ENCODE measurements around the gene ARHGEF19.

The ARHGEF19 gene

GRCh38 chr1:16244650-16245285 is 32.3 kb upstream of the ARHGEF19 start:
- no peak for DNase-seq (ENCODE audit: low read depth in 2 of 2, low spot score in 1 of 2)

DNA sequence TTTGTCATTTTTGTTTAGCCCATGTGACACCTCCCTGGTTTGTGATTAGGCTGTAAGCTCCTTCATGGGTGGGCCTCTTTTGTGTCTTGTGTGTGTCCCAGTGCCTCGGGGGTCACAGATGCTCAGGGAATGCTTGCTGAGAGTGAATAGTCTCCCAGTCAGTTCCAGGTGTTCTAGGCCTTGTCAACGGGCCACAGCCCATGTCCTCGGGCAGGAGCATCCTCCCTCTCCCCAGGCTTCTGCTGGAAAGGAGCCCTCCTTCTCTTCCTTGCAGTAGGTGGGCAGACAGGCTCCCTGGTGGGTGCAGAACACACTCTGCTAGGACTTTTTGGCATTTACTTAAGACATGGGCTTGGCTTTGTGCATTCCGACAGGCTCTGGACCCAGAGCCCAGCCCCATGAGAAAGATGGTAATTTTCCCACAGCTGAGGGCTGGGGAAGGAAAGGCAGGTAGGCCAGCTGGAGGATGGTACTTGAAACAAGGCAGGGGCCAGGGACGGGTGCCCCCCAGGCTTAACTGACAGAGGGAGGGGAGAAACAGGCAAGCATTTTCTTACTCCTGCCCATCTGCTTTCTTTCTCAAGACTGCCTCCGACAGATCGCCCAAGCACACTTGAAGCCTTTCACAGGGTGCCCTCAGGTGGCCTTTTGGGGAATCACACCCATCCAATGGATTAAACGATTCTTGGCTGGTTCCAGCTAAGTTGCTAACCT is 31.6 kb upstream of the ARHGEF19 start:
- DNase-seq (ENCODE audit: low read depth in 2 of 2, low spot score in 1 of 2): peak; percentile 49 to 59

- no peak for DNase-seq (ENCODE audit: low read depth in 2 of 2, low spot score in 1 of 2)
These were observed 30.8 kb upstream of the ARHGEF19 start for GRCh38 chr1:16243215-16243610.

GRCh38 chr1:16242556-16243214 is 30.2 kb upstream of the ARHGEF19 start:
- no peak for DNase-seq (ENCODE audit: low read depth in 2 of 2, low spot score in 1 of 2)

DNA sequence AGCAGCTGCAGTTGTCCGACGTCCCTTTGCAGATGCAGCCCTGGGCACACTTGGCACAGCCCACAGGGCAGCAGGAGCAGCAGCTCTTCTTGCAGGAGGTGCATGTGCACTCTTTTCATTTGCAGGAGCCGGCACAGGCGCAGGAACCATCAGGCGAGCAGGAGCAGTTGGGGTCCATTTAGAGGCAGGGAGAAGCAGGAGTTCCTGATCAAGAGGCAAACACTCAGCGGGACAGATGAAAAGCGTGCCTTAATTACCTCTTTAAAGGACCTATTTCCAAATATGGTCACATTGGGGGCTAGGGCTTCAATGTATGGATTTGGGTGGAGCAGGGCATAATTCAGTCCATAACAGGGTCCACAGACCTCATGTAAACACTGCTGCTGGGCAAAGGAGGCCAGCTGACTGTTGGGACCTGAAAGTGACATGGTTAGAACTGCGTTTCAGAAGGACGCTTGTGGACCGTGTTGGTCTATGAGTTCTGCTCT is 28.8 kb upstream of the ARHGEF19 start:
- no peak for DNase-seq (ENCODE audit: low read depth in 2 of 2, low spot score in 1 of 2)

DNA sequence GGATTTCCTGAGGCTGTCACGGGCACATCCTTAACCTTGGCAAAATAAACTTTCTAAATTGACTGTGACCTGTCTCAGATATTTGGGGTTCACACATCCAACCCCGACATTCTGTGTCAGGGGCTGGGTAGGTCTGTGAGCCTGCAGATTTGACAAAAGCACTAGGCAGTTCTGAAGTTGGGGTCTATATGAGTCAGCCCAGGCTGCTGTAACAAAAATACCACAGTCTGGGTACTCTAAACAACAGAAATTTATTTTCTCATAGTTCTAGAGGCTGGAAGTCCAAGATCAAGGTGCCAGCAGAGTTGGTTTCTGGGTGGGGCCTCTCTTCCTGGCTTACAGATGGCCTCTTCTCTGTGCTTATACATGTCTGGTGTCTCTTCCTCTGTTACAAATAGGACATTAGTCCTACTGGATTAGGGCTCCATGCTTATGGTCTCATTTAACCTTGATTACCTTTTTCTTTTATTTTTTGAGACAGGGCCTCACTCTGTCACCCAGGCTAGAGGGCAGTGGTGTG is 27.6 kb upstream of the ARHGEF19 start:
- no peak for DNase-seq (ENCODE audit: low read depth in 2 of 2, low spot score in 1 of 2)

DNA sequence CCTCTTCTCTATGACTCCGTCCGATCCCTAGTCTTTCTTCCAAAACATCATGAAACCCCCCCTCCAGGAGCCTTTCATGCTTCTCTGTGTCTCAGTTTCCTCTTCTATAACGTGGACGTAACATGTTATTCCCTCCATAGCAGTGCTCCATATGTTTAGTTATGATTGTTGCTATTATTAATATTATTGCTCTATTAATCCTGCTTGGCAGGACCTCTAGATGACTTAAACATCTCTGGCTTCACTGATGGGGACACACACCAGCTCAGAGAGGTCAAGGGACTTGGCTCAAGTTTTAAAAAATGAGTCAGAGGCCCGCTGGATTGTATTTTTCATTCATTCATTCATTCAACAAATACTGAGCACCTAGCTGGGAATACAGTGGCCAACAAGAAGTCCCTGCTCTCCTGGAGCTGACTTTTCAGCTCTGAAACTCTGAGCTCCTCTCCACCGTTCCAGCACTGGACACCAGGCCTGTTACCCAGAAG is 24.9 kb upstream of the ARHGEF19 start:
- DNase-seq (ENCODE audit: low read depth in 2 of 2, low spot score in 1 of 2): no peak

- peak; percentile 92 to 93 for DNase-seq (ENCODE audit: low read depth in 2 of 2, low spot score in 1 of 2)
These were observed 24.3 kb upstream of the ARHGEF19 start, which contains the start of gene CPLANE2 for GRCh38 chr1:16236511-16237342. CPLANE2 (minus strand) TSS chr1:16237183; CDS start chr1:16236742, 441 bp downstream.

GRCh38 chr1:16235944-16236510 is 23.6 kb upstream of the ARHGEF19 start:
- peak; percentile 15 to 22 for DNase-seq (ENCODE audit: low read depth in 2 of 2, low spot score in 1 of 2)

- DNase-seq (ENCODE audit: low read depth in 2 of 2, low spot score in 1 of 2): no peak
These were observed 22.9 kb upstream of the ARHGEF19 start for GRCh38 chr1:16235347-16235746.

- no peak for DNase-seq (ENCODE audit: low read depth in 2 of 2, low spot score in 1 of 2)
These were observed 21.0 kb upstream of the ARHGEF19 start for GRCh38 chr1:16233431-16233830.

DNA sequence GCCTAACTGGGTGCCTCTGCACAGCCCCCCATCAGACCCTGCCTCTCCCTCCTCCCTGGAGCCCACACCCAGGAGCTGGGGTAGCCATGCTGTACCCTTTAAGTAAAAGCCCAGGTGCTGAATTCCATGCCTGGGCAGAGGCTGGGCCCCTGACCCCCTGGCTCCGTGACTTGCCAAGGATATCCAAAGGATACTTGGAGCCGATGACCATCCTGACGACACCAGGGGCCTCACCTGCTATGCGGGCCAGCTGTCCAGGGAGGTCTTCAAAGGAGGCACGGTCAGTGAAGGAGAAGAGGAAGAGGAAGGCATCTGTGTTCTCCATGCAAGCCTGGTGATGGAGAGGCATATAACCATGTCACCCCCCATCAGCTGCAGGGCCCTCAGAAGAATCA is 19.9 kb upstream of the ARHGEF19 start:
- DNase-seq (ENCODE audit: low read depth in 2 of 2, low spot score in 1 of 2): no peak

- DNase-seq (ENCODE audit: low read depth in 2 of 2, low spot score in 1 of 2): no peak
These were observed 19.2 kb upstream of the ARHGEF19 start for GRCh38 chr1:16231331-16232315.

DNA sequence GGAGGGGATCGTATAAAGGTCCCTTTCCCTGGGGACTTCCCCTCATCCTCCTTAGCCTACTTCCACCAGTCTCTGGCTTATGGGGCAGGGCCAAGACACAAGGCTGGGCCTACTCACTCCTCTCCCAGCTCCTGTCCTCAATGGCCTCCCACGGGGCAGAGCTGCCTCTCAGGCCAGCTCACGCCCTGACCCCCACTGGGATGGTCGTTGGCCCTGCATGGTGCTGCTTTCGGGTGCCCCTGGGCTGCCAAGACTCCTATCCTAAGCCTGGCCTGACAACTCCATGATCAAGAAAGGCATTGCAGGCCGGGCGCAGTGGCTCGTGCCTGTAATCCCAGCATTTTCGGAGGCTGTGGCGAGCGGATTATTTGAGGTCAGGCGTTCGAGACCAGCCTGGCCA is 18.3 kb upstream of the ARHGEF19 start:
- no peak for DNase-seq (ENCODE audit: low read depth in 2 of 2, low spot score in 1 of 2)

GRCh38 chr1:16229976-16230740 is 17.7 kb upstream of the ARHGEF19 start:
- DNase-seq (ENCODE audit: low read depth in 2 of 2, low spot score in 1 of 2): no peak

DNA sequence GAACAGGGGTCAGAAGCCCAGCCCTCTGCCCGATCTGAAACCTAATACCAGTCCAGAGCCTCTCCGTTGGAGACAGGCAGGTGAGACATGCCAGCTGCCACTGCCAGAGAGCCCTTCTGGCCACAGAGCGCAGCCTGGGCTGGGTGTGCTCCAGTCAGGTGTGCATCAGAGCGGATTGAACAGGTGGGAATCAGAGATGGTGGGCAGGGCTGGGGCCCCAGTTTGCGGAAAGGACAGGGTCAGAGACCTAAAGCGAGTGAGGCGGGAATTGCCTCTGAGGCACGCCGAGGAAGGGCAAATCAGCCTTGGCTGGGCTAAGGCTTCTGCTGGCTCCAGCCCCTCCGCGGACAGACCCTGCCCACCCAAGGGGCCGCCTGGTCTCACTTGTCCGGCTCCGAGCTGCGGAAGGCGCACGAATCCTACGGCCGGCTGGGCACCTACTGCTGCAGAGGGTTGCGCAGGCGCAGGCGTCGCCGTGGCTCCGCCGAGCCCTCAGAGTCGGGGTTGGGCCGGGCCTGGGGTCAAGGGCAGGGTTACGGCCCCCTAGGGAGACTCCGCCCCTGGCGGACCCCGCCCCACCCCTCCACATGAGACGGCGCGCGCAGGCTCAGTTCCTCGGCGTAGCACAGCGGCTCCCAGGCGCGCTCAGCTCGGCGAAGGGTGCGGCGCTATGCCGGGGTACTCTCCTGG is 14.2 kb upstream of the ARHGEF19 start:
- DNase-seq (ENCODE audit: low read depth in 2 of 2, low spot score in 1 of 2): no peak

DNA sequence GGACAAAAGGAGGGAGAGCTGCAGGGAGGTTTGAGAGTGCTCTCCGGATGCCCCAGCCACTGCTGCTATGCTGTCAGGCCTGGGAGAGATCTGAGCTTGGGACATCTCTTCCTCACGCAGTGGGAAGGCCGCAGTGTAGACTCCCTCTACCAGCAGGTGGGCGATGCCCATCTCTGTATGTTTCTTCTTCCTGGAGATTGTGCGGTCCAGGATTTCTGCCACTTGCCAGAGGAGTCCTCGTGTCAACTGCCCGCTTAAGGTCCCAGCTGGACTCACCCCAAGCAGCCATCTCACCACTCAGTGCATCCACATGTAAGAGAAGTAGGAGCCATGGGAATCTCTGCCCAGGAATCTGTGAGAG is 13.7 kb upstream of the ARHGEF19 start:
- DNase-seq (ENCODE audit: low read depth in 2 of 2, low spot score in 1 of 2): no peak

DNA sequence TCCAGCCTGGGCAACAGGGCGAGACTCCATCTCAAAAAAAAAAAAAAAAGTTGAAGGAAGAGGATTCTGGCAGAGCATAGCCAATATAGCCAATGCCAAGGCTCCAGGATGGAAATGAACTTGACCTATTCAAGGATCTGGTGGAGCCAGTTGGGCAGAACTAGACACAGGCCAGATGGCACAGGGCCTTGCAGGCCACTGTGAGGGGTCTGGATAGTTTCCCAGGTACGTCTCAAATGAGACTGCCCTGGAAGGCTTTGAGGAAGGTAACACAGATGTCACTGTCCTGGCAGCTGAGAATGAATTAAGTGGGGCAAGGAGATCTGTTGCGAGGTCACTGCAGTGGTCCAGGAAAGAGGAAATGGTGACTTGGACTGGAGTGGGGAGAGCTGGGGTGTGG is 12.0 kb upstream of the ARHGEF19 start:
- no peak for DNase-seq (ENCODE audit: low read depth in 2 of 2, low spot score in 1 of 2)
